C4-2B (cell line): Measurements from ENCODE around the gene NHLRC4.

Experiments used
- ZFX ChIP-seq: fragments of 450-650 bp; IDR thresholded peaks from 2 replicates; pipeline ENCODE4 v1.6.1; 2017
- TF ChIP-seq, protein P1 (sequence below): fragments of 450-650 bp; conservative IDR thresholded peaks from 2 replicates; pipeline ENCODE4 v1.5.1; 2017; ENCODE audit warnings: mild to moderate bottlenecking

DNA sequence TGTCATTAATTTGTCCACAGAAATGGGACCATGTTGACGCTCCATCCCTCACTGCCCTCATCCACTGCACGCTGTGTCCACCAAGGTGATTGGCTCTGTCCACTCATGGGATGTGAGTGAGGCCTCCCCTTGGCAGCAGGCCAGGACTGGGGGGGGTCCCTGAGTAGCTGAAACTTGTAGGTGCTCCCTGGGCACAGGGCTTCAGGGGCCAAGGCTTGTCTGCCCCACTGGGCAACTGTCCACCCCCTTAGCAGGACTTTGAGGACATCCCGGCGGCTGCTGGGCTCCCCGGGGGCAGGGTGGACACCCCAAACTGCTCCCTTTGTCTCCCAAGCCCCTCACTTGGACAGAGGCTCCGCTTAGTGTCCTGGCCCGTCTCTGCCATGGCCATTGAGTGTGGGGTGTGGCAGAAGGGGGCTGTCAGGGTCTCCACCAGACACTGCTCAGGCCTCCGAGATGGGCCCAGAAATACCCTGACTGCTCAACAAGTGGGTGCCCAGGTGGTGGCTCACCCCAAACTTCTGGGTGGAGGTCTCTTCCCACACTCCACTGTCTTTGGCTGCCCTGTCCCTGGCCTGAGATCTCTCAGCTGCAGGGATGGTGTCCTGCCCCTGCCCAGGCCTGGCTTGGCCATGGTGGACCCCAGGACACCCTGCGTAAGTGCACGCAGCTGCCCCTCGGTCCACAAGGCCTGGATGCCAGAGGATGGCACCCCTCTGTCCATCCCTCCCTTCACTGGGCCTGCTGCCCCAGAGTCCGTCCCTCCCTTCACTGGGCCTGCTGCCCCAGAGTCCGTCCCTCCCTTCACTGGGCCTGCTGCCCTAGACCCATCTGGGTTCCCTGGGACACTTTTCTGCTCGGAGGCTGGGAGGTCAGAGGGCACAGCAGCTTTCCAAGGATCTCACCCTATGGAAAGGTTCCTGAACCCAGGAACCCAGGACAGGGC is 20.1 kb downstream of the NHLRC4 start:
- TF ChIP-seq, protein P1, sequence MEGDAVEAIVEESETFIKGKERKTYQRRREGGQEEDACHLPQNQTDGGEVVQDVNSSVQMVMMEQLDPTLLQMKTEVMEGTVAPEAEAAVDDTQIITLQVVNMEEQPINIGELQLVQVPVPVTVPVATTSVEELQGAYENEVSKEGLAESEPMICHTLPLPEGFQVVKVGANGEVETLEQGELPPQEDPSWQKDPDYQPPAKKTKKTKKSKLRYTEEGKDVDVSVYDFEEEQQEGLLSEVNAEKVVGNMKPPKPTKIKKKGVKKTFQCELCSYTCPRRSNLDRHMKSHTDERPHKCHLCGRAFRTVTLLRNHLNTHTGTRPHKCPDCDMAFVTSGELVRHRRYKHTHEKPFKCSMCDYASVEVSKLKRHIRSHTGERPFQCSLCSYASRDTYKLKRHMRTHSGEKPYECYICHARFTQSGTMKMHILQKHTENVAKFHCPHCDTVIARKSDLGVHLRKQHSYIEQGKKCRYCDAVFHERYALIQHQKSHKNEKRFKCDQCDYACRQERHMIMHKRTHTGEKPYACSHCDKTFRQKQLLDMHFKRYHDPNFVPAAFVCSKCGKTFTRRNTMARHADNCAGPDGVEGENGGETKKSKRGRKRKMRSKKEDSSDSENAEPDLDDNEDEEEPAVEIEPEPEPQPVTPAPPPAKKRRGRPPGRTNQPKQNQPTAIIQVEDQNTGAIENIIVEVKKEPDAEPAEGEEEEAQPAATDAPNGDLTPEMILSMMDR: no peak
- TF ChIP-seq ZFX: no peak
